Suprapubic skin (tissue), 3 donors: ENCODE measurements around the gene MFSD1.

Experiments
- EP300 ChIP-seq: sonication (generic); formaldehyde crosslinking; IDR thresholded peaks from one replicate; pipeline ENCODE4 v1.6.1; 2017; ENCODE audit warnings: antibody characterized with exemption
- POLR2A ChIP-seq, 2 donors: fragments of 450-650 bp; IDR thresholded peaks; one replicate each; pipeline ENCODE4 v1.6.1; 2017; ENCODE audit warnings: antibody characterized with exemption in 2 of 2, mild to moderate bottlenecking in 2 of 2, moderate library complexity in 2 of 2
- TF ChIP-seq, protein P1 (sequence below), 2 donors: fragments of 200-600 bp in 1 of 2; fragments of 450-650 bp in 1 of 2; sonication (generic) in 1 of 2; IDR thresholded peaks; one replicate each; pipeline ENCODE4 v1.5.1; 2016 to 2019; ENCODE audit warnings: antibody characterized with exemption in 2 of 2, mild to moderate bottlenecking in 1 of 2, moderate library complexity in 1 of 2

DNA sequence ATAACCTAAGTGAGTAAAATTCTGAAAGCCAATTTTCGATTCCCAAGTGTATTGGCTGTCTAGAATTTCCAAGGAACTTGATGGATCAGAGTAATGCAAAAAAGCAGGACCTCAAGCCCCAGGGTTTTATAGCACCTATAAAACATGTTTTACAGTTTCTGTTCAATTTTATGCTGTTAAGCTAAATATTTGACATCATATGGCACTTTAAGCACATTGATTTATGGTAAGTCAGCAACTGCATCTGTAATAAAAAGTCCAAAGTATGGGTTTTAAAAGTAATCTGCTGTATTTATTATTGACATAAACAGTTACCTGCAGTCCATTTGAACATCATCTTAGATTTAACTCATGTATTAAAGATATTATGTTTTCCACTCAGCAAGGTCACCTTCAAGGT, 20.0 kb upstream of the MFSD1 start:
- TF ChIP-seq, protein P1, sequence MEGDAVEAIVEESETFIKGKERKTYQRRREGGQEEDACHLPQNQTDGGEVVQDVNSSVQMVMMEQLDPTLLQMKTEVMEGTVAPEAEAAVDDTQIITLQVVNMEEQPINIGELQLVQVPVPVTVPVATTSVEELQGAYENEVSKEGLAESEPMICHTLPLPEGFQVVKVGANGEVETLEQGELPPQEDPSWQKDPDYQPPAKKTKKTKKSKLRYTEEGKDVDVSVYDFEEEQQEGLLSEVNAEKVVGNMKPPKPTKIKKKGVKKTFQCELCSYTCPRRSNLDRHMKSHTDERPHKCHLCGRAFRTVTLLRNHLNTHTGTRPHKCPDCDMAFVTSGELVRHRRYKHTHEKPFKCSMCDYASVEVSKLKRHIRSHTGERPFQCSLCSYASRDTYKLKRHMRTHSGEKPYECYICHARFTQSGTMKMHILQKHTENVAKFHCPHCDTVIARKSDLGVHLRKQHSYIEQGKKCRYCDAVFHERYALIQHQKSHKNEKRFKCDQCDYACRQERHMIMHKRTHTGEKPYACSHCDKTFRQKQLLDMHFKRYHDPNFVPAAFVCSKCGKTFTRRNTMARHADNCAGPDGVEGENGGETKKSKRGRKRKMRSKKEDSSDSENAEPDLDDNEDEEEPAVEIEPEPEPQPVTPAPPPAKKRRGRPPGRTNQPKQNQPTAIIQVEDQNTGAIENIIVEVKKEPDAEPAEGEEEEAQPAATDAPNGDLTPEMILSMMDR (IDR thresholded peaks at IDR 0.05) = no peak
- TF ChIP-seq EP300 (no peak), POLR2A (IDR thresholded peaks at IDR 0.05) (no peak)
